HepG2 (cell line): ENCODE measurements around the gene PLCD4. TPM values are rescaled to one million over a fixed set of nuclear protein-coding genes. Genes with fewer than 3 reads are reported as not detected.
A peak's percentile ranks its signal among the peaks of the same experiment; 100 is the strongest.

Source experiments
- ATAC-seq: fragments of 200-7000 bp; cut with Tn5 transposase; 3 replicates; pipeline ENCODE4 v1.9.1; 2020; ENCODE audit warnings: mild to moderate bottlenecking, moderate library complexity
- BruUV-seq: library from RNA; stranded (reverse); fragments of 400-500 nt; replicated peaks from 2 replicates; lab custom pipeline; 2021; lab: Mats Ljungman, UMichigan
- CTCF ChIA-PET: fragments of 300-600 bp; formaldehyde crosslinking; extraction: SDS; loops from one replicate; lab custom pipeline; 2021; ENCODE audit warnings: low total read pairs, inconsistent platforms, low intra/inter-chr PET ratio; lab: Yijun Ruan, JAX
- POLR2A ChIA-PET: fragments of 350-600 bp; sonication (Branson Sonifier 250); formaldehyde crosslinking; loops from one replicate; lab custom pipeline; 2020; ENCODE audit warnings: antibody characterized with exemption, inconsistent platforms; lab: Yijun Ruan, JAX
- DNase-seq: peaks from one replicate; pipeline ENCODE4 v3.0.0-alpha.2; 2015; ENCODE audit warnings: low spot score
- FAIRE-seq: peaks from 3 replicates; lab custom pipeline; 2011; peaks lifted over from hg19 to GRCh38; lab: Jason Lieb, UNC
- H2AFZ ChIP-seq: one replicate; pipeline ENCODE4 v1.6.1; 2011; ENCODE audit warnings: low read length, inconsistent platforms
- H3K27ac ChIP-seq: fragments of 300-600 bp; 3 replicates; pipeline ENCODE4 v1.8.0; 2011; ENCODE audit warnings: mixed run types, mild to moderate bottlenecking, mixed read lengths, low read length, inconsistent platforms; ENCODE audit not compliant: insufficient read depth; ENCODE audit errors: extremely low read length
- H3K27me3 ChIP-seq, 2 experiments: fragments of 200-600 bp in 1 of 2; 2 replicates in 1 of 2; 3 replicates in 1 of 2; pipeline versions ENCODE4 v1.6.0 to v1.8.0; 2011; ENCODE audit warnings: low read length in 2 of 2, mild to moderate bottlenecking in 2 of 2, moderate library complexity in 2 of 2, inconsistent platforms in 1 of 2; ENCODE audit not compliant: insufficient read depth in 2 of 2, control insufficient read depth in 1 of 2
- H3K36me3 ChIP-seq, 2 experiments: fragments of 200-600 bp in 1 of 2; replicated peaks in 1 of 2; 2 replicates in 1 of 2; 3 replicates in 1 of 2; pipeline versions ENCODE4 v1.5.1 to v1.8.0; 2011; ENCODE audit warnings: low read length in 2 of 2, inconsistent platforms in 1 of 2; ENCODE audit not compliant: insufficient read depth in 2 of 2, control insufficient read depth in 1 of 2
- H3K4me1 ChIP-seq: 2 replicates; pipeline ENCODE4 v1.5.1; 2012; ENCODE audit warnings: low read length, inconsistent platforms; ENCODE audit not compliant: insufficient read depth
- H3K4me2 ChIP-seq: 2 replicates; pipeline ENCODE4 v1.6.0; 2011; ENCODE audit warnings: low read depth, low read length, inconsistent platforms
- H3K4me3 ChIP-seq, 3 experiments: fragments of 200-600 bp in 1 of 3; sonication (generic), shearing (Covaris generic) in 1 of 3; replicated peaks in 1 of 3; 2 replicates each; pipeline ENCODE4 v1.5.1; 2011 to 2016; ENCODE audit warnings: low read length in 3 of 3, inconsistent platforms in 2 of 3, low read depth in 2 of 3, mild to moderate bottlenecking in 2 of 3, control low read depth in 1 of 3, mixed read lengths in 1 of 3; ENCODE audit not compliant: insufficient read depth in 1 of 3
- H3K79me2 ChIP-seq: one replicate; pipeline ENCODE4 v1.6.1; 2011; ENCODE audit warnings: low read length, inconsistent platforms; ENCODE audit not compliant: insufficient read depth
- H3K9ac ChIP-seq: 2 replicates; pipeline ENCODE4 v1.6.0; 2011; ENCODE audit warnings: mild to moderate bottlenecking, low read depth, low read length, inconsistent platforms; ENCODE audit not compliant: insufficient read depth
- H3K9me3 ChIP-seq: 2 replicates; pipeline ENCODE4 v1.5.1; 2012; ENCODE audit warnings: mild to moderate bottlenecking, low read length
- H4K20me1 ChIP-seq: 2 replicates; pipeline ENCODE4 v1.6.0; 2011; ENCODE audit warnings: inconsistent platforms, mild to moderate bottlenecking, low read length, moderate library complexity; ENCODE audit not compliant: insufficient read depth
- ATF5 ChIP-seq: sonication (generic); formaldehyde crosslinking; IDR thresholded peaks from 2 replicates; pipeline ENCODE4 v1.4.0; 2020; ENCODE audit warnings: mild to moderate bottlenecking, low read depth, missing genetic modification reagents
- HNF1A ChIP-seq, 2 experiments: sonication (generic) in 1 of 2; formaldehyde crosslinking in 1 of 2; IDR thresholded peaks; 2 replicates each; pipeline versions ENCODE4 v1.4.0 to v1.6.1; 2016 to 2020; ENCODE audit warnings: borderline replicate concordance in 1 of 2, low read depth in 1 of 2, mild to moderate bottlenecking in 1 of 2, missing genetic modification reagents in 1 of 2
- MAFG ChIP-seq: sonication (generic); formaldehyde crosslinking; IDR thresholded peaks from 2 replicates; pipeline ENCODE4 v1.5.1; 2020; ENCODE audit warnings: mild to moderate bottlenecking, missing genetic modification reagents
- RFXANK ChIP-seq: IDR thresholded peaks from 2 replicates; pipeline ENCODE4 v1.6.1; 2016
- XBP1 ChIP-seq: sonication (generic); formaldehyde crosslinking; IDR thresholded peaks from 2 replicates; pipeline ENCODE4 v1.5.0; 2020; ENCODE audit warnings: missing genetic modification reagents
- ZBTB42 ChIP-seq: sonication (generic); formaldehyde crosslinking; IDR thresholded peaks from 2 replicates; pipeline ENCODE4 v1.5.0; 2020; ENCODE audit warnings: mild to moderate bottlenecking, missing genetic modification reagents
- ZFP36L1 ChIP-seq: sonication (generic); formaldehyde crosslinking; IDR thresholded peaks from 2 replicates; pipeline ENCODE4 v1.8.0; 2022; ENCODE audit warnings: mild to moderate bottlenecking, missing genetic modification reagents, moderate library complexity
- ZNF138 ChIP-seq: sonication (generic); formaldehyde crosslinking; IDR thresholded peaks from 2 replicates; pipeline ENCODE4 v1.5.0; 2020; ENCODE audit warnings: mild to moderate bottlenecking, low read depth, missing genetic modification reagents
- ZNF441 ChIP-seq: sonication (generic); formaldehyde crosslinking; IDR thresholded peaks from 2 replicates; pipeline ENCODE4 v1.7.0; 2021; ENCODE audit warnings: missing genetic modification reagents, borderline replicate concordance
- ZNF510 ChIP-seq: sonication (generic); formaldehyde crosslinking; IDR thresholded peaks from 2 replicates; pipeline ENCODE4 v1.4.0; 2020; ENCODE audit warnings: low read depth, mild to moderate bottlenecking, missing genetic modification reagents
- ZNF567 ChIP-seq: sonication (generic); formaldehyde crosslinking; IDR thresholded peaks from 2 replicates; pipeline ENCODE4 v1.8.1; 2023; ENCODE audit warnings: mild to moderate bottlenecking, missing genetic modification reagents, borderline replicate concordance
- ZNF576 ChIP-seq: sonication (generic); formaldehyde crosslinking; IDR thresholded peaks from 2 replicates; pipeline ENCODE4 v1.4.0; 2020; ENCODE audit warnings: mild to moderate bottlenecking, missing genetic modification reagents
- ZNF577 ChIP-seq: sonication (generic); formaldehyde crosslinking; IDR thresholded peaks from 2 replicates; pipeline ENCODE4 v1.4.0; 2020; ENCODE audit warnings: mild to moderate bottlenecking, low read depth, missing genetic modification reagents, borderline replicate concordance
- ZNF670 ChIP-seq: sonication (generic); formaldehyde crosslinking; IDR thresholded peaks from 2 replicates; pipeline ENCODE4 v1.8.0; 2022; ENCODE audit warnings: mild to moderate bottlenecking, missing genetic modification reagents, borderline replicate concordance
- WGBS: methylation state at CpG from one replicate; pipeline ENCODE4 v1.1.6; 2017; ENCODE audit warnings: low lambda C conversion rate; 5-methylcytosine and 5-hydroxymethylcytosine counted together
- in situ Hi-C: cut with HindIII; loops from 2 replicates; pipeline ENCODE4 v1.10.0; 2017; ENCODE audit warnings: low pct_unique_long_range_greater_than_20kb; ENCODE audit not compliant: extremely low pct_ligation_motif_present
- intact Hi-C: fragments of 100-400 bp; cut with micrococcal nuclease; formaldehyde crosslinking; loops from one replicate; pipeline ENCODE4 v1.10.0; 2022; ENCODE audit not compliant: unreplicated experiment
- polyA plus RNA-seq, 8 experiments: library from polyadenylated mRNA; depleted of rRNA in 3 of 8; stranded (reverse) in 7 of 8; unstranded in 1 of 8; fragments of >200 nt; fragmentation: Illumina TruSeq in 4 of 8; extraction: Trizol in 4 of 8; gene quantifications; 2 replicates each; pipeline versions ENCODE4 v1.2.1 to v1.2.3, GENCODE V29; 2011 to 2016; ENCODE audit warnings: low read depth in 4 of 8, missing spikeins in 1 of 8, mixed read lengths in 1 of 8; ENCODE audit not compliant: insufficient read depth in 1 of 8
- total RNA-seq, 5 experiments: library from RNA; depleted of rRNA; stranded (reverse); fragments of >200 nt; fragmentation: Illumina TruSeq; extraction: Trizol; gene quantifications; 2 replicates each; pipeline ENCODE4 v1.2.3, GENCODE V29; 2016; ENCODE audit warnings: low read depth in 1 of 5

The PLCD4 gene
- total and polyA plus RNA-seq, 2 of the 13 experiments (the other 11 are each of a cell fraction or from before 2014, with no cell fraction given): 0.26 TPM; not detected in 1

- Histone ChIP-seq H2AFZ (no peak overlapping the region), H3K27me3 (no peaks in the 10 kb centered on the region), H3K9ac (no peak overlapping the region), H3K4me2 (no peak overlapping the region), H3K4me3 (no peak overlapping the region), H3K9me3 (no peaks in the 10 kb centered on the region), H4K20me1 (no peaks in the 10 kb centered on the region; the same call in 1 of the 2 replicates), H3K79me2 (peaks cover 9% of the 10 kb centered on the region), H3K4me1 (0 out of 2 replicates have a peak, but pooled peaks cover 6% of the 10 kb centered on the region), H3K27ac (no peak overlapping the region), H3K36me3 (peaks cover 11 to 77% of the 10 kb centered on the region in 2 experiments)
- intact Hi-C loops (no loop called here), in situ Hi-C loops (no loop called here)
- no TSS peak for BruUV-seq
- ChIA-PET POLR2A (interaction anchor here (0.6 kb wide), 1 partner anchor 131 kb away, joined by 5 read pairs; no protein-coding TSS in a partner anchor), CTCF (no interaction called here)
- FAIRE-seq (no peak), DNase-seq (no peak), ATAC-seq (no peak)
- TF ChIP-seq ATF5: no peak
- no peak for TF ChIP-seq ZBTB42 (CRISPR knock-in tag)
- no peak for TF ChIP-seq MAFG (CRISPR knock-in tag)
- TF ChIP-seq ZNF567 (CRISPR knock-in tag): no peak
- TF ChIP-seq ZNF577: no peak
- TF ChIP-seq RFXANK: no peak
- 98% methylated on average over 2 of the region's 2 CpGs for WGBS
These were observed 49.8 kb upstream of the PLCD4 start for GRCh38 chr2:218557941-218558340.

- CTCF ChIA-PET: no interaction called here
- no peak overlapping the region for H3K4me3 ChIP-seq
- FAIRE-seq (no peak), DNase-seq (no peak), ATAC-seq (peak; percentile 35; the same call in 1 of the 3 replicates)
- H3K36me3 ChIP-seq: peaks cover 8 to 71% of the 10 kb centered on the region in 2 experiments
- 89% methylated on average over 3 of the region's 3 CpGs for WGBS
- no peak overlapping the region for H3K4me2 ChIP-seq
- H3K79me2 ChIP-seq: peaks cover 18% of the 10 kb centered on the region
- TF ChIP-seq ZNF441 (CRISPR knock-in tag) (no peak), ZNF576 (no peak), ZNF138 (CRISPR knock-in tag) (no peak), ZNF670 (CRISPR knock-in tag) (no peak), XBP1 (CRISPR knock-in tag) (no peak), ZFP36L1 (CRISPR knock-in tag) (no peak), HNF1A (IDR thresholded peaks at IDR 0.05; ENCODE audit: low read depth) (no peak), HNF1A (CRISPR knock-in tag; IDR thresholded peaks at IDR 0.05; ENCODE audit: borderline replicate concordance) (no peak), ZNF510 (CRISPR knock-in tag) (no peak)
- H3K4me1 ChIP-seq: peaks cover 15% of the 10 kb centered on the region
- BruUV-seq: no TSS peak
- no peak overlapping the region for H3K9ac ChIP-seq
- H3K27ac ChIP-seq: no peak overlapping the region
- no peaks in the 10 kb centered on the region for H3K9me3 ChIP-seq
- no peak overlapping the region for H2AFZ ChIP-seq
- intact Hi-C loops: no loop called here
- H3K27me3 ChIP-seq: no peaks in the 10 kb centered on the region
- in situ Hi-C loops: no loop called here
- POLR2A ChIA-PET: no interaction called here
- no peaks in the 10 kb centered on the region; the same call in 1 of the 2 replicates for H4K20me1 ChIP-seq
These were observed 48.7 kb upstream of the PLCD4 start for GRCh38 chr2:218558986-218559385.
